GM10266 (cell line): ENCODE measurements around the gene BTG3.
A peak's percentile ranks its signal among the peaks of the same experiment; 100 is the strongest.

Experiments used
- DNase-seq: peaks from one replicate; pipeline ENCODE4 v3.0.0; 2012; ENCODE audit errors: extremely low spot score
- TF ChIP-seq, protein P1 (sequence below): IDR thresholded peaks from 2 replicates; pipeline ENCODE4 v1.5.1; 2012; ENCODE audit warnings: mild to moderate bottlenecking, low read depth; ENCODE audit not compliant: control insufficient read depth, insufficient read depth; ENCODE audit errors: missing control alignments

Gene BTG3

DNA sequence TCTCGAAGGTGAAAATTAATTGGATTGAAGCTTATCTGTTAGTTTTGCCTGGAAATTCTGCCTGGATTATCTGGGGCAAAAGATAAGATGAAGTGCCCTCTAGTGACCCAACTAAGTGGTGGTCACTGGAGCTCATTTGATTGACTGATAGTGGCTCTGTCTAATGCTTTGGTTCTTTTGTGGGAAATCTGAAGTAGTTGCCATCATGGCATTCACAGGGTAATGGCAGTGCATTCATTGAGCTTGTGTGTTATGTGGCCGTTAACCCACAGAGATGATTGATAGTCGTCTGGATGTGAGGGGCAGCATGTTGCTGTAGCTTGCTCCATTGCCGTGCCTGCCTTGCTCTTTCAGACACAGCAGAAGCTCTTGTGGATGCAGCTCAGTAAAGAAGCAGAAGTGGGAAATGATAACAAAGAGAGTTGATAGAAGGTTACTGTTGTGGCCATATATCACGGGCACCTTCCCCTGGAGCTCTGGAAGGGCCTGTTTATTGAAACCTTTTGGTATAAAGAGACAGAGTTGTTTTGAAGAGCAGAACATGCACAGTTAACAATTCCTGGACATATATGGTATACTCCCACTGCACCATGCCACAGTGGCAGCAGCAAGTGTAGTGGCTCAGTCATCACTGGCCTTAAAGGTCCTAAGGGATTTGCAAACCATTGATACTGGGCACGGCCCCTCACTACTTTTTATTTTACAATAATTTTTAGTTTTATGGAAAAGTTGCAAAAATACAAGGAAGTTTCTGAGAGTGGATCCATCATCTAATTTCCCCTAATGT lies 57.8 kb downstream of the BTG3 start:
- no peak for DNase-seq

DNA sequence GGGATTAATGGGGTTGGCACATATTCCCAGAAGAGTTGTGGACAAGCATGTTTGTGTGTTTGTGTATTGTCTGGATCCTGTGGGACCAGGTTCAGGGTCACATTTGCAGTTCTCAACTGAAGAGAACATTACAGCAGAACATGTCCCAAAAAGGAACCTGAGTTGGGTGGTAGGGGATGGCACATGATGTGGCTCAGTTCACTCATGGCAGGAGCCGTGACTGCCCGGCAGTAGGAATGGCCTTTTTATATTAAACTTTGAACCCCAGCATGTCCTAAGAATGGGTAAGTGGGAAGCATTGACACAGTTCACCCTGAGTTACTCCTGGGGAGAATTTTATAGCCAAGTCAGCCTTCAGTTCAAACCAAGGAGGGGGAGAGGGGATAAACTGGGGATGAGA lies 58.6 kb downstream of the BTG3 start:
- TF ChIP-seq, protein P1, sequence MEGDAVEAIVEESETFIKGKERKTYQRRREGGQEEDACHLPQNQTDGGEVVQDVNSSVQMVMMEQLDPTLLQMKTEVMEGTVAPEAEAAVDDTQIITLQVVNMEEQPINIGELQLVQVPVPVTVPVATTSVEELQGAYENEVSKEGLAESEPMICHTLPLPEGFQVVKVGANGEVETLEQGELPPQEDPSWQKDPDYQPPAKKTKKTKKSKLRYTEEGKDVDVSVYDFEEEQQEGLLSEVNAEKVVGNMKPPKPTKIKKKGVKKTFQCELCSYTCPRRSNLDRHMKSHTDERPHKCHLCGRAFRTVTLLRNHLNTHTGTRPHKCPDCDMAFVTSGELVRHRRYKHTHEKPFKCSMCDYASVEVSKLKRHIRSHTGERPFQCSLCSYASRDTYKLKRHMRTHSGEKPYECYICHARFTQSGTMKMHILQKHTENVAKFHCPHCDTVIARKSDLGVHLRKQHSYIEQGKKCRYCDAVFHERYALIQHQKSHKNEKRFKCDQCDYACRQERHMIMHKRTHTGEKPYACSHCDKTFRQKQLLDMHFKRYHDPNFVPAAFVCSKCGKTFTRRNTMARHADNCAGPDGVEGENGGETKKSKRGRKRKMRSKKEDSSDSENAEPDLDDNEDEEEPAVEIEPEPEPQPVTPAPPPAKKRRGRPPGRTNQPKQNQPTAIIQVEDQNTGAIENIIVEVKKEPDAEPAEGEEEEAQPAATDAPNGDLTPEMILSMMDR, result no peak
- no peak for DNase-seq

More for the DNA sequence above, 57.8 kb downstream of the BTG3 start:
- TF ChIP-seq, protein P1, result peak; percentile 41

DNA sequence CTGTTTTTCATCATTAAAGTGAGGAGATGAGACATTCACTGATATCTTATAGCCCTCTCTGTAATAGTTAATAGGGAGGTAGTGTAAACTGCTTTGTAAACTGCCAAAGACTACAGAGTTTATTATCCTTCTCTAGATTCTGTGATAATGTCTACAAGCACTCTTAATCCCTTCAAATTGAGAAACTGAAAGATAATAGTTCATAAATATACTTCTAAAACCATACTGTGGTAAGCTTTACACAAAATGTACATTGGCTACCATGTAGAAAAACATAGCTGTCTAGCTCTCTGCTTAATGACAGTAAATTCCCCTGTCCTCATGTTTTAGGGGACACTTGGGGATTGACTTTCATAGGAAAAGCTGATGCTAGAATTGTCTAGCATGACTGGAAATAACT lies 60.3 kb downstream of the BTG3 start:
- TF ChIP-seq, protein P1, result no peak

DNA sequence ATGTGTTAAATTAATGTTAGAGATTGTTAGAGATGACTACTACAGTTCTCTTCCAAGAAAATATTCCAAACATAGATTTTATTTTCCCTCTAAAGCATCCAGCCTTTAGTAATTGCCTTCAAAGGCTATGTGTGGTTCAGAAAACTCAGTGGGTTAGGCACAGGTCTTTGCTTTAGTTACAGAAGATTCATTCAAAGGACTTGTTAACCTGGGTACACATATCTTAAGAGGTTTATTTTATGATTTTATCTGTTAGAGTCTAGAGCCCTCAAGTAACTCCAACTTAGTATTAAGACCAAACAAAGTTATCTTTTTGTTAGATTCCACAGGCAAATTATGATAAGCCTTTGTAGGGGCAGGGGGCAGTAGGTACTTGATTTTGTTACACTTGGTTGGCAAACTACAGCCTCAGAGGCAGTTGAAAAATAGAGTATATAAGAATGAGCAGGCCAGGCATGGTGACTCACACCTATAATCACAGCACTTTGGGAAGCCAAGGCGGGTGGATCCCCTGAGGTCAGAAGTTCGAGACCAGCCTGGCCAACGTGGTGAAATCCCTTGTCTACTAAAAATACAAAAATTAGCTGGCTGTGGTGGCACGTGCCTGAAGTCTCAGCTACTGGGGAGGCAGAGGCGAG lies 61.9 kb downstream of the BTG3 start:
- TF ChIP-seq, protein P1, result no peak
- DNase-seq, result no peak

More for the DNA sequence above, 60.3 kb downstream of the BTG3 start:
- DNase-seq, result no peak

DNA sequence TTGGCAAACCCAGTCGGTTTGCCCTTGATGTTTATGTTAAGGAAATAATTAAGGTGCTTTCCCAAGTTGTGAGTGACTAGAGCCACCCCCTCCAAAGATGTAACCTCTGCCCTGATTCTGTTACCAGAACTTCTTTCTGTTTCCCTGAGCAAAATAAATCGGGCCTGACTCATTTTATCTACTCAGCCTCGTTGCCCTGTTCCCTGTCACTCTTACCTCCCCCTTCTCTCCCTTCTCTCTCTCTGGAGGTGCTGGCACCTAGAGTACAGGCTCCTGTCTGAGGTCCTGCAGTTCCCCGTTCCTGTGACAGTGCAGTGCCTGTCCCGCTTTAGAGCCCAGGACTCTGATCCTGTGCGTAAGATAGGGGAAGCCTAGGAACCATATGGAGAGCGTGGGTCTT lies 64.4 kb downstream of the BTG3 start:
- no peak for DNase-seq
- TF ChIP-seq, protein P1, result no peak

DNA sequence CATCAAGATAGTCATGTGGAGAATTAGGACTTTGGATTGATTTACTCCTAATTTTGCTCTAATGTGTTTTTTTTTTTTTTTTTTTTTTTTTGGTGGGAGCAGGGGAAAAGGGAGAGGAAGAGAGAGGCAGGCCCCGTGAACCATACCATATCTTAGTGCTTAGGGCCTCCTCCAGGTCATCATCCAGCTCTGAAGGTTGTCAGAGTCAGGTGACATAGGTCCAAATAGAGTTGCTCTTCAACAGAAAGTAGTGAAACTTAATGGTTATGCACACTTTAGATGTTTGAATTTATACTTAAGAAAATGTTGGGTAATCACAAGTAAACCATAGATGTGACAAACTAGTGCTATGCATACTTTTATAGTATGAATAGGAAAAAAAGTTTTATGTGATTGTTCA lies 67.7 kb downstream of the BTG3 start:
- DNase-seq, result no peak
- TF ChIP-seq, protein P1, result no peak
